ENCODE results near the gene CAPN13.

- no peak for TF ChIP-seq POLR2A (IDR thresholded peaks at IDR 0.05)
- TF ChIP-seq CTCF (IDR thresholded peaks at IDR 0.05), result no peak
These were observed 118.3 kb downstream of the CAPN13 start for GRCh38 chr2:30688956-30689401.

Data from heart left ventricle (tissue), 13 donors.